ENCODE measurements around the gene CLDN19.

DNA sequence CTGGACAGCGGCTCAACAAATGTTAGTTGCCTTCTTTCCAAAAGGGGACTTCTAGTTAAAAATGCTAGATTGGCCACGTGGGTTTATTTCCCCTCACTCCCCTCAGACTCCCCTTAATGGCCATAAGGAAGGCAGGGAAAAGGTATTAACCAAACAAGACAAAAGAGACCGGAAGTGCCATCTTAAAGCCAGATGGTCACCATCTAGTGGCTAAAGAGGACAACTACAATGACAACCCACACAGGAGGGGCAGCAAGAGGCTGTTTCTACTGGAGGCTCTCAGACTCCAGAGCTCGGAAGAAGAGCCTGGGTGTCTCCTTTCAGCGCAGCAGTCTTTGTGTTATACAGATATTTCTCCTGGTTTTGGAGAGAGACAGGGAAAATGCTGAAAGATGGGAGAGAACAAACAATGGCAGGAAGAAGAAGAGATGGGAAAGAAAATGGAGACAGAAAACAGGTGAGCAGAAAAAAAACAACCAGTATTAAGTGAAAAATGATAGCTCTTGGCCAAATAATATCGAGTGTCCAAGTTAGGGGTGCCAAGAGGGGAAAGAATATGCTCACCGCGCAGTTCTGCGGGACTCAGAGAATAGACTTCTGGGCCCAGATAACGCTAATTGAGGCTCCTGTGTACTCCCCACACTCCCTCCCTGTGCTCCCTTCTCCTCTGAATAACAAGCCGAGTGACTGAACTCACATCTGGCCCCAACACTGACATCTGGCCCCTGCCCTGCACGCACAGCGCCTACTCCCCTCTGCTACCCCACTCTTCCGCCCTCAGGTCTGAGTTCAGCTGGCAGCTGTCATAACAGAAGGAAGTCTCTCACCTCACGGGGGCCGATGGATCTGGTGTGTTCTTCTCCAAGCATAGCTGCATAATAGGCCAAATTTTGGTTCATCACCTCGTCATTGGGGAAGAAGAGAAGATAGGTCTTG lies 17.2 kb upstream of the CLDN19 start:
- TF ChIP-seq, protein P1, sequence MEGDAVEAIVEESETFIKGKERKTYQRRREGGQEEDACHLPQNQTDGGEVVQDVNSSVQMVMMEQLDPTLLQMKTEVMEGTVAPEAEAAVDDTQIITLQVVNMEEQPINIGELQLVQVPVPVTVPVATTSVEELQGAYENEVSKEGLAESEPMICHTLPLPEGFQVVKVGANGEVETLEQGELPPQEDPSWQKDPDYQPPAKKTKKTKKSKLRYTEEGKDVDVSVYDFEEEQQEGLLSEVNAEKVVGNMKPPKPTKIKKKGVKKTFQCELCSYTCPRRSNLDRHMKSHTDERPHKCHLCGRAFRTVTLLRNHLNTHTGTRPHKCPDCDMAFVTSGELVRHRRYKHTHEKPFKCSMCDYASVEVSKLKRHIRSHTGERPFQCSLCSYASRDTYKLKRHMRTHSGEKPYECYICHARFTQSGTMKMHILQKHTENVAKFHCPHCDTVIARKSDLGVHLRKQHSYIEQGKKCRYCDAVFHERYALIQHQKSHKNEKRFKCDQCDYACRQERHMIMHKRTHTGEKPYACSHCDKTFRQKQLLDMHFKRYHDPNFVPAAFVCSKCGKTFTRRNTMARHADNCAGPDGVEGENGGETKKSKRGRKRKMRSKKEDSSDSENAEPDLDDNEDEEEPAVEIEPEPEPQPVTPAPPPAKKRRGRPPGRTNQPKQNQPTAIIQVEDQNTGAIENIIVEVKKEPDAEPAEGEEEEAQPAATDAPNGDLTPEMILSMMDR (conservative IDR thresholded peaks at IDR 0.05 in 1 of 2, IDR thresholded peaks at IDR 0.05 in 1 of 2; ENCODE audit: extremely low read depth in 1 of 2, insufficient read depth in 1 of 2, low read depth in 1 of 2, low read length in 2 of 2), result peak; percentile 70 to 80
- TF ChIP-seq EZH2 (IDR thresholded peaks at IDR 0.05; ENCODE audit: borderline replicate concordance, low read length), result no peak

Measured in mammary epithelial cell (primary cell).